Tibial artery (tissue), 4 donors: Measurements from ENCODE around the gene EIF2B2.

Experiments
- DNase-seq, 2 donors: peaks; one replicate each; pipeline ENCODE4 v3.0.0-alpha.2; 2019
- H3K27ac ChIP-seq, 2 donors: fragments of 200-600 bp; sonication (generic) in 1 of 2; 1 replicate in 1 of 2; 2 replicates in 1 of 2; pipeline ENCODE4 v1.5.1; 2018 to 2019; ENCODE audit warnings: mild to moderate bottlenecking in 1 of 2
- H3K27me3 ChIP-seq, 2 donors: fragments of 200-600 bp; sonication (generic) in 1 of 2; one replicate each; pipeline versions ENCODE4 v1.5.1 to v1.6.0; 2016 to 2019
- H3K36me3 ChIP-seq, 3 donors: fragments of 200-600 bp; sonication (generic) in 2 of 3; one replicate each; pipeline ENCODE4 v1.5.1; 2016 to 2019; ENCODE audit warnings: mild to moderate bottlenecking in 2 of 3
- H3K4me1 ChIP-seq, 4 donors: fragments of 200-600 bp; sonication (generic) in 2 of 4; 1 replicate in 3 of 4; 2 replicates in 1 of 4; pipeline ENCODE4 v1.5.1; 2016 to 2019
- H3K4me3 ChIP-seq, 2 donors: fragments of 200-600 bp; sonication (generic) in 1 of 2; 1 replicate in 1 of 2; 2 replicates in 1 of 2; pipeline ENCODE4 v1.5.1; 2018 to 2019; ENCODE audit warnings: mild to moderate bottlenecking in 2 of 2
- H3K9me3 ChIP-seq, 3 donors: fragments of 200-600 bp; sonication (generic) in 1 of 3; one replicate each; pipeline ENCODE4 v1.5.1; 2016 to 2019
- CTCF ChIP-seq, 2 experiments: fragments of 200-600 bp in 1 of 2; fragments of 450-650 bp in 1 of 2; IDR thresholded peaks; one replicate each; pipeline ENCODE4 v1.5.1; 2017 to 2019; ENCODE audit warnings: antibody characterized with exemption in 2 of 2, mild to moderate bottlenecking in 1 of 2, moderate library complexity in 1 of 2
- intact Hi-C: fragments of 100-400 bp; cut with DNase I; formaldehyde crosslinking; loops from one replicate; pipeline ENCODE4 v1.15.0; 2023; ENCODE audit warnings: low total_unique reads

EIF2B2 gene

GRCh38 chr14:74975059-74975810 lies 27.5 kb upstream of the EIF2B2 start:
- Histone ChIP-seq H3K27me3 (no peaks in the 10 kb centered on the region), H3K9me3 (no peaks in the 10 kb centered on the region), H3K4me3 (no peak overlapping the region), H3K36me3 (no peaks in the 10 kb centered on the region), H3K27ac (no peak overlapping the region), H3K4me1 (peaks cover 0 to 53% (median 41%) of the 10 kb centered on the region in 4 donors)
- intact Hi-C loops: no loop called here
- peak; percentile 82 to 89 for DNase-seq
- TF ChIP-seq CTCF (IDR thresholded peaks at IDR 0.05): no peak

- TF ChIP-seq CTCF (IDR thresholded peaks at IDR 0.05): no peak
- no peak overlapping the region for H3K4me3 ChIP-seq
- intact Hi-C loops: no loop called here
- DNase-seq: peak in 1 of 2 donors; percentile 32
- no peaks in the 10 kb centered on the region for H3K27me3 ChIP-seq
- H3K9me3 ChIP-seq: no peaks in the 10 kb centered on the region
- H3K27ac ChIP-seq: peak overlapping the region in 1 of 2 donors; percentile 94
- peaks cover 0 to 64% (median 53%) of the 10 kb centered on the region in 4 donors for H3K4me1 ChIP-seq
- no peaks in the 10 kb centered on the region for H3K36me3 ChIP-seq
Measured at GRCh38 chr14:74976264-74977113, 26.2 kb upstream of the EIF2B2 start.

- DNase-seq: peak in 1 of 2 donors; percentile 65
- H3K4me3 ChIP-seq: no peak overlapping the region
- H3K4me1 ChIP-seq: peaks cover 5 to 72% (median 61%) of the 10 kb centered on the region in 4 donors
- intact Hi-C loops: no loop called here
- H3K9me3 ChIP-seq: no peaks in the 10 kb centered on the region
- no peaks in the 10 kb centered on the region for H3K36me3 ChIP-seq
- TF ChIP-seq CTCF (IDR thresholded peaks at IDR 0.05): no peak
- peak overlapping the region; percentile 80 to 94 for H3K27ac ChIP-seq
- H3K27me3 ChIP-seq: no peaks in the 10 kb centered on the region
Measured at GRCh38 chr14:74977164-74977900, 25.4 kb upstream of the EIF2B2 start.

GRCh38 chr14:74977901-74978385 lies 24.8 kb upstream of the EIF2B2 start:
- no peak for TF ChIP-seq CTCF (IDR thresholded peaks at IDR 0.05)
- Histone ChIP-seq H3K9me3 (no peaks in the 10 kb centered on the region), H3K36me3 (no peaks in the 10 kb centered on the region), H3K4me3 (no peak overlapping the region), H3K27me3 (no peaks in the 10 kb centered on the region), H3K4me1 (peaks cover 5 to 78% (median 66%) of the 10 kb centered on the region in 4 donors), H3K27ac (peak overlapping the region; percentile 80 to 94)
- DNase-seq: peak in 1 of 2 donors; percentile 61
- intact Hi-C loops: no loop called here

GRCh38 chr14:74978416-74978947 lies 24.2 kb upstream of the EIF2B2 start:
- Histone ChIP-seq H3K9me3 (no peaks in the 10 kb centered on the region), H3K4me1 (peaks cover 5 to 84% (median 66%) of the 10 kb centered on the region in 4 donors), H3K27me3 (no peaks in the 10 kb centered on the region), H3K27ac (peak overlapping the region; percentile 80 to 94), H3K36me3 (no peaks in the 10 kb centered on the region), H3K4me3 (no peak overlapping the region)
- intact Hi-C loops: no loop called here
- TF ChIP-seq CTCF (IDR thresholded peaks at IDR 0.05): no peak
- DNase-seq: peak in 1 of 2 donors; percentile 59
